Endothelial cell of umbilical vein (primary cell): ENCODE data around the gene POLA1. TPM values are rescaled to one million over a fixed set of nuclear protein-coding genes. Genes with fewer than 3 reads are reported as not detected.

Experiments used
- BruUV-seq: library from RNA; stranded (reverse); fragments of 400-500 nt; replicated peaks from 2 replicates; lab custom pipeline; 2021; lab: Mats Ljungman, UMichigan
- CTCF ChIA-PET: fragments of 300-600, 350-600 bp; sonication (Branson Sonifier 250); formaldehyde crosslinking; loops from one replicate; lab custom pipeline; 2021; ENCODE audit warnings: antibody characterized with exemption, inconsistent platforms; lab: Charles Lee
- POLR2A ChIA-PET: fragments of 300-600, 350-600 bp; sonication (Branson Sonifier 250); formaldehyde crosslinking; loops from one replicate; lab custom pipeline; 2021; ENCODE audit warnings: antibody characterized with exemption, inconsistent platforms; lab: Charles Lee
- DNase-seq: peaks from one replicate; pipeline ENCODE4 v3.0.0-alpha.2; 2011; ENCODE audit warnings: low read depth, low spot score
- FAIRE-seq: peaks from 2 replicates; lab custom pipeline; 2011; peaks lifted over from hg19 to GRCh38; lab: Jason Lieb, UNC
- H2AFZ ChIP-seq: 2 replicates; pipeline ENCODE4 v1.6.0; 2012; ENCODE audit warnings: low read depth, low read length, control low read depth, inconsistent platforms
- H3K27ac ChIP-seq: 2 replicates; pipeline ENCODE4 v1.5.1; 2011; ENCODE audit warnings: low read depth, mild to moderate bottlenecking, control low read depth, low read length, moderate library complexity; ENCODE audit not compliant: insufficient read depth
- H3K27me3 ChIP-seq, 2 experiments: 2 replicates each; pipeline versions ENCODE4 v1.6.0 to v1.6.1; 2011; ENCODE audit warnings: low read length in 2 of 2, mixed read lengths in 1 of 2; ENCODE audit not compliant: control insufficient read depth in 2 of 2, insufficient read depth in 2 of 2
- H3K36me3 ChIP-seq, 2 experiments: 2 replicates in 1 of 2; 3 replicates in 1 of 2; pipeline ENCODE4 v1.5.1; 2011; ENCODE audit warnings: low read length in 2 of 2, mild to moderate bottlenecking in 1 of 2, moderate library complexity in 1 of 2; ENCODE audit not compliant: control insufficient read depth in 2 of 2, insufficient read depth in 2 of 2; ENCODE audit errors: extremely low read depth in 1 of 2
- H3K4me1 ChIP-seq: 3 replicates; pipeline ENCODE4 v1.5.1; 2011; ENCODE audit warnings: mild to moderate bottlenecking, low read length; ENCODE audit not compliant: control insufficient read depth, insufficient read depth; ENCODE audit errors: extremely low read depth
- H3K4me2 ChIP-seq: 2 replicates; pipeline ENCODE4 v1.6.1; 2011; ENCODE audit warnings: low read length, control low read depth, mixed read lengths; ENCODE audit not compliant: insufficient read depth
- H3K4me3 ChIP-seq, 3 experiments: fragments of 200-600 bp in 1 of 3; sonication (generic), shearing (Covaris generic) in 1 of 3; replicated peaks in 1 of 3; 2 replicates each; pipeline ENCODE4 v1.5.1; 2011 to 2016; ENCODE audit warnings: control low read depth in 3 of 3, low read length in 3 of 3, mild to moderate bottlenecking in 2 of 3, inconsistent platforms in 1 of 3, low read depth in 1 of 3, moderate library complexity in 1 of 3; ENCODE audit not compliant: insufficient read depth in 1 of 3
- H3K79me2 ChIP-seq: 2 replicates; pipeline ENCODE4 v1.6.0; 2012; ENCODE audit warnings: low read length, inconsistent platforms; ENCODE audit not compliant: control insufficient read depth, insufficient read depth
- H3K9ac ChIP-seq: replicated peaks from 2 replicates; pipeline ENCODE3; 2011; ENCODE audit warnings: low read length, control low read depth; ENCODE audit not compliant: insufficient read depth; ENCODE audit errors: extremely low read depth
- H3K9me1 ChIP-seq: replicated peaks from 3 replicates; pipeline ENCODE4 v1.6.0; 2011; ENCODE audit warnings: mild to moderate bottlenecking, low read length; ENCODE audit not compliant: control insufficient read depth, insufficient read depth; ENCODE audit errors: extremely low read depth
- H3K9me3 ChIP-seq: replicated peaks from 2 replicates; pipeline ENCODE4 v1.5.1; 2012; ENCODE audit warnings: low read length, inconsistent platforms; ENCODE audit not compliant: control insufficient read depth, insufficient read depth
- H4K20me1 ChIP-seq: replicated peaks from 2 replicates; pipeline ENCODE3; 2011; ENCODE audit warnings: mild to moderate bottlenecking, low read length; ENCODE audit not compliant: control insufficient read depth, insufficient read depth; ENCODE audit errors: extremely low read depth
- EZH2 ChIP-seq: IDR thresholded peaks from 2 replicates; pipeline ENCODE4 v1.6.1; 2012; ENCODE audit warnings: borderline replicate concordance, low read depth, mild to moderate bottlenecking, moderate library complexity, low read length, inconsistent platforms; ENCODE audit not compliant: severe bottlenecking
- FOS ChIP-seq: IDR thresholded peaks from 2 replicates; pipeline ENCODE4 v1.6.1; 2011; ENCODE audit warnings: mild to moderate bottlenecking, low read length, moderate library complexity, borderline replicate concordance; ENCODE audit not compliant: insufficient read depth
- GATA2 ChIP-seq: IDR thresholded peaks from 2 replicates; pipeline ENCODE4 v1.7.0; 2011; ENCODE audit warnings: low read depth, mild to moderate bottlenecking, moderate library complexity, mixed read lengths, low read length; ENCODE audit not compliant: insufficient read length, insufficient read depth
- JUN ChIP-seq: IDR thresholded peaks from 2 replicates; pipeline ENCODE4 v1.6.1; 2011; ENCODE audit warnings: borderline replicate concordance, low read depth; ENCODE audit not compliant: insufficient read length, insufficient read depth
- POLR2A ChIP-seq: IDR thresholded peaks from 2 replicates; pipeline ENCODE4 v1.6.1; 2012; ENCODE audit warnings: low read depth, mild to moderate bottlenecking, control low read depth, low read length
- POLR2AphosphoS5 ChIP-seq: IDR thresholded peaks from 2 replicates; pipeline ENCODE4 v1.6.1; 2012; ENCODE audit warnings: low read depth, mild to moderate bottlenecking, control low read depth, low read length, moderate library complexity; ENCODE audit not compliant: insufficient read depth
- dilution Hi-C: fragments of 300-500 bp; cut with MboI; formaldehyde crosslinking; loops from one replicate; pipeline ENCODE4 v1.15.0; 2019; ENCODE audit warnings: low sequenced_read_pairs; ENCODE audit not compliant: extremely low pct_ligation_motif_present
- intact Hi-C: fragments of 100-400 bp; cut with micrococcal nuclease; formaldehyde crosslinking; loops from one replicate; pipeline ENCODE4 v1.10.0; 2022
- polyA plus RNA-seq, 4 experiments: library from polyadenylated mRNA; depleted of rRNA in 3 of 4; stranded (reverse) in 3 of 4; unstranded in 1 of 4; fragments of >200 nt; gene quantifications; 2 replicates each; pipeline versions ENCODE4 v1.2.1 to v1.2.3, GENCODE V29; 2011 to 2012; ENCODE audit warnings: missing spikeins in 1 of 4
- total RNA-seq: library from RNA; stranded (reverse); gene quantifications from 2 replicates; pipeline ENCODE4 v1.2.3, GENCODE V29; 2021
- TF ChIP-seq, protein P1 (sequence below): IDR thresholded peaks from 2 replicates; pipeline ENCODE4 v1.6.1; 2011; ENCODE audit not compliant: insufficient read depth, insufficient read length

The POLA1 gene
- total and polyA plus RNA-seq, 2 donors (not counting 3 experiments of a cell fraction or from before 2014, with no cell fraction given), result 1.8 to 18.6 TPM

DNA sequence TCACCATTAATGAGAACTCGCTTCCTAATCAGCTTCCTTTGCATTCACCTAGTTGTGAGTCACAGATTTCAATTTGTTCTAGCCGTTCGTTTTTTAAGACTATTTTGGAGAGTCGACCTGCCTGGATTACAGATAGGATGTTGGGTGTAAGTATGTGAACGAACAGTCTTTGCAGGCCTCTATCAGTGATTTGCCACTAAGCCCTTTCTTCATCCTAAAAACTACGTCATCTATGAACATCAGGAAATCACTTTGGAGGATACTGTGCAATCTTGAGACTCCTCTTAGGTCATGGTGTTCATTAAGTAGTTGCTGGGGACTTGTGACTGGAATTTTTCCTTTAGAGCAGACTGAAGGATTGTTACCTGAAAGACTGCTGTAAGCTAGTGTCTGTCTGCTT lies 1.1 kb downstream of the POLA1 start:
- Histone ChIP-seq H3K9ac (no peak overlapping the region), H2AFZ (no peak overlapping the region), H3K9me3 (no peaks in the 10 kb centered on the region), H3K4me3 (peak overlapping the region in 1 of 3 experiments; percentile 93), H3K79me2 (peaks cover 38% of the 10 kb centered on the region), H3K9me1 (no peaks in the 10 kb centered on the region), H3K27me3 (no peaks in the 10 kb centered on the region), H3K36me3 (no peaks in the 10 kb centered on the region), H3K4me2 (peak overlapping the region; percentile 95), H3K4me1 (peaks cover 5% of the 10 kb centered on the region), H3K27ac (no peak overlapping the region), H4K20me1 (no peaks in the 10 kb centered on the region)
- dilution Hi-C loops (no loop called here), intact Hi-C loops (no loop called here)
- TF ChIP-seq GATA2 (no peak), POLR2AphosphoS5 (no peak), POLR2A (no peak), JUN (no peak)
- TF ChIP-seq, protein P1, sequence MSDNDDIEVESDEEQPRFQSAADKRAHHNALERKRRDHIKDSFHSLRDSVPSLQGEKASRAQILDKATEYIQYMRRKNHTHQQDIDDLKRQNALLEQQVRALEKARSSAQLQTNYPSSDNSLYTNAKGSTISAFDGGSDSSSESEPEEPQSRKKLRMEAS, result no peak
- BruUV-seq, result no TSS peak
- FAIRE-seq (peak; percentile 53), DNase-seq (peak; percentile 0)
- CTCF ChIA-PET, result interaction anchor here (1.6 kb wide), 1 partner anchor 18 kb away, joined by 4 read pairs; no protein-coding TSS in a partner anchor
- POLR2A ChIA-PET, result interaction anchor here (0.6 kb wide), 1 partner anchor 452 kb away, joined by 7 read pairs; no protein-coding TSS in a partner anchor

DNA sequence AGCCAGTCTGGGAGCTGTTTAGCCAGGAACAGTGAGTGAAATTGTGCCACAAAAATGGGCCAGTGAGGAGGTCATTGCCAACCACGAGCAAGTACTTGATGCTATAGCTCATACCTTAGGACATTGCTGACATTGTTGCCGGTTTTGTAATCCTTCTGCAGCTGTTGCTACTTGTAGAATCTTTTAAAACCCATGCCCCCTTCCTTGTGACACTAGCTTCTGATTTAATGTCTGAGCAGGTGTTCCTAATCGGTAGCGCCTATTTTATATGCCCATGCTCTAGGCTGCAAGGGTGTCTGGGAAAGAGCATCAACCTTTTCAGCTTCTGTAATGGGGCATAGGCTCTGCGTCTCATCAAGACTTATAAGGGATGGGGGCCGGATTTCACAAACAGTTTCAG lies 2.6 kb downstream of the POLA1 start:
- no peak overlapping the region for H3K4me3 ChIP-seq
- H3K9me3 ChIP-seq, result no peaks in the 10 kb centered on the region
- H2AFZ ChIP-seq, result no peak overlapping the region
- CTCF ChIA-PET, result no interaction called here
- H3K79me2 ChIP-seq, result peaks cover 38% of the 10 kb centered on the region
- intact Hi-C loops (no loop called here), dilution Hi-C loops (no loop called here)
- no peaks in the 10 kb centered on the region for H3K9me1 ChIP-seq
- no peak overlapping the region for H3K4me2 ChIP-seq
- POLR2A ChIA-PET, result no interaction called here
- no peak overlapping the region for H3K27ac ChIP-seq
- no peak for FAIRE-seq
- TF ChIP-seq EZH2 (no peak), FOS (no peak), POLR2AphosphoS5 (no peak)
- TF ChIP-seq, protein P1, result no peak
- H3K4me1 ChIP-seq, result peaks cover 5% of the 10 kb centered on the region
- DNase-seq, result no peak
- no TSS peak for BruUV-seq
- no peaks in the 10 kb centered on the region for H4K20me1 ChIP-seq
- no peaks in the 10 kb centered on the region for H3K27me3 ChIP-seq
- H3K36me3 ChIP-seq, result no peaks in the 10 kb centered on the region
- H3K9ac ChIP-seq, result no peak overlapping the region
